ENCODE measurements around the gene GRIK5. TPM values are rescaled to one million over a fixed set of nuclear protein-coding genes. Genes with fewer than 3 reads are reported as not detected.

The GRIK5 gene
- total RNA-seq, 1 experiment from 2014 or later: not detected

- DNase-seq (ENCODE audit: low read depth): no peak
Observed at GRCh38 chr19:42076380-42076944, 6.5 kb upstream of the GRIK5 start.

GRCh38 chr19:42075616-42076379 is 5.8 kb upstream of the GRIK5 start, which contains the start of gene ZNF574:
TSS of gene ZNF574 (plus strand) at chr19:42076166. CDS start at chr19:42078607, 2,441 bp downstream.
- peak; percentile 100 for DNase-seq (ENCODE audit: low read depth)

GRCh38 chr19:42075364-42075615 is 5.3 kb upstream of the GRIK5 start:
- DNase-seq (ENCODE audit: low read depth): no peak

- peak; percentile 25 for DNase-seq (ENCODE audit: low read depth)
Observed at GRCh38 chr19:42074513-42075363, 4.7 kb upstream of the GRIK5 start.

- DNase-seq (ENCODE audit: low read depth): no peak
Observed at GRCh38 chr19:42071247-42071646, 1.2 kb upstream of the GRIK5 start.

GRCh38 chr19:42068756-42069571 is 1.0 kb downstream of the GRIK5 start:
- no peak for DNase-seq (ENCODE audit: low read depth)

- DNase-seq (ENCODE audit: low read depth): no peak
Observed at GRCh38 chr19:42068361-42068755, 1.6 kb downstream of the GRIK5 start.

GRCh38 chr19:42067315-42067888 is 2.6 kb downstream of the GRIK5 start:
- DNase-seq (ENCODE audit: low read depth): no peak

- peak; percentile 58 for DNase-seq (ENCODE audit: low read depth)
Observed at GRCh38 chr19:42066075-42066754, 3.8 kb downstream of the GRIK5 start.

- DNase-seq (ENCODE audit: low read depth): no peak
Observed at GRCh38 chr19:42065511-42065910, 4.5 kb downstream of the GRIK5 start.

- DNase-seq (ENCODE audit: low read depth): no peak
Observed at GRCh38 chr19:42065051-42065450, 5.0 kb downstream of the GRIK5 start.

- DNase-seq (ENCODE audit: low read depth): no peak
Observed at GRCh38 chr19:42064432-42064831, 5.6 kb downstream of the GRIK5 start.

- DNase-seq (ENCODE audit: low read depth): no peak
Observed at GRCh38 chr19:42062381-42062780, 7.6 kb downstream of the GRIK5 start.

- DNase-seq (ENCODE audit: low read depth): no peak
Observed at GRCh38 chr19:42060117-42060516, 9.9 kb downstream of the GRIK5 start.

- no peak for DNase-seq (ENCODE audit: low read depth)
Observed at GRCh38 chr19:42059196-42059595, 10.8 kb downstream of the GRIK5 start.

GRCh38 chr19:42057846-42058245 is 12.2 kb downstream of the GRIK5 start:
- no peak for DNase-seq (ENCODE audit: low read depth)

- no peak for DNase-seq (ENCODE audit: low read depth)
Observed at GRCh38 chr19:42054205-42054604, 15.8 kb downstream of the GRIK5 start.

- DNase-seq (ENCODE audit: low read depth): peak; percentile 29
Observed at GRCh38 chr19:42053037-42053935, 16.7 kb downstream of the GRIK5 start.

GRCh38 chr19:42052241-42052863 is 17.7 kb downstream of the GRIK5 start:
- peak; percentile 50 for DNase-seq (ENCODE audit: low read depth)

Data from RPMI7951 (cell line).